GM21390 (cell line): ENCODE data around the gene TSPAN2.

ENCODE experiments used
- ATAC-seq: cut with Tn5 transposase; IDR thresholded peaks from one replicate; pipeline ENCODE4 v1.9.1; 2021; ENCODE audit not compliant: unreplicated experiment

The TSPAN2 gene

DNA sequence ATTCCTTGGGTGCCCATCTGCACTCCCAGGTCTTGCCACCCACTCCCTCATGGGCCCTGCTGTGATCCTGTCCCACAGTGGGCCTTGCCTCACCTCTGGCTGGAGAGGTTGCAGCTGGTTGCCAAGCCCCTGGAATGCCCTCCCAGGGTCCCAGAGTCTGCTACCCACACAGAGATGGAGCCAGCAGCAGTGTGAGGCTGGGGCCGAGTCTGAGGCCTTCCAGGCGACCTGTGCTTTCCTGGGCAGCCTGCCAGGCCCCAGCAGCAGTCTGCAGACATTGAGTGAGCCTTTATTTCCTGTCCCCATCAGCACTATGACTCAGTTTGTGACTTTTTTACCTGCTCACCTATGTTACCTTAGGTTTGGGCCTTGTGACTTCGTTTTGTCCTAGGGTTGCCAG is 25.0 kb upstream of the TSPAN2 start:
- no peak for ATAC-seq

DNA sequence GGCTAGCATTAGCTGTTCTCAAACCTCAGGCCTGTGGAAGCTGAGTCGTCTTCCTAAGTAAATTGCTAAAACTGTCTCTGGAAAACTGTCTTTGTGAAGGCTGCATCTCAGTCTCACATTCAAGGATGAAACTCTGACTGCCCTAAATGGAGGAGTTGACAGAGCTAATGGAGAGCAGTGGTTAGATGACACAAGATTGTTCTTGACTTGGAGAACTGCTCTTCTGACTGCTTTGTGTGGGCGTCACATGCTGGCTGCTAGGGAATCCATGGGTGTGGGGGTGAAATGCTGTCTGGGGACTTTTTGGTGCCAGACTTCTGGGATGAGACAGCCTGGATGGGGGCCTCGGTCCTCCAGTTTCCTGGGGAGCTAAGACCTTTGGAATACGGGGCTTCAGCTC is 24.5 kb upstream of the TSPAN2 start:
- no peak for ATAC-seq

DNA sequence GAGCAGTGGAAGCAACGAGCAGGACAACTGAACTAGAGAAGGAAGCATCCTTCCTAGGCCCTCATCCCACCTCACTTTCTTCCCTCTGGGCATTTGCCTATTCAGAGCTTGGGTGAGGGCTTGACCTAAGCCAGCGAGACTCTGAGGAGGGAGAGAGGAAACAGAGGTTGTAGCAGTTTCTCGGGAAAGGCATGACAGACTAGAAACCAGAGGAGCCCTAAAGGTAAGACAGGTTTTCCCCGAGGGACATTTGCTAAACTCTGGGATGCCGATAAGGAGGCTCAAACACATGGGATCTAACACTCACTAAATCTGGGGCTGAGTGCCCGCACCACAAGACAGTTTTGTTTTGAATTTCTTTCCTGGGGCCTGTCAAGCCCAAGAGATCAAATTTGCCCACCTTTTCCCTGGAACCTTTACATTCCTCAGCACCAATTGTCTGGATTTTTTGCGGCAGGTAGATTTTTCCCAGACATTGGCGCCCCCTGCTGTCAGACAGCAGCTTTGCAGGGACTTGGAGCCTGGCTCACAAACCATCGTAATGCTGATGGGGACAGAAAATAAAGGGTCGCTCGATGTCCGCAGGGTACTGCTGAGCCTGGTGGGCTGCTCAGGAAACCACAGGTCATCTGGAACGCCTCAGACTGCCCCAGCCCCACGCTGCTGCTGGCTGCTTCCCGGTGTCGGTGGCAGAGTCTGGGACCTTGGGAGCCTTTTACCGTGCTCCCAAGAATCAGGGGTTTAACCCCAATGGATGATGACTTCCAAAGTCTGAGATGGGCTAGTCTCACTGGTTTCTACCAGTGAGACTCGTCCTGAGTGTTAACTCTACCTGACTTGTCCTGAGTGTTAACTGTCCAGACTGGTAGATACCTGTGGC is 23.4 kb upstream of the TSPAN2 start:
- ATAC-seq: no peak

DNA sequence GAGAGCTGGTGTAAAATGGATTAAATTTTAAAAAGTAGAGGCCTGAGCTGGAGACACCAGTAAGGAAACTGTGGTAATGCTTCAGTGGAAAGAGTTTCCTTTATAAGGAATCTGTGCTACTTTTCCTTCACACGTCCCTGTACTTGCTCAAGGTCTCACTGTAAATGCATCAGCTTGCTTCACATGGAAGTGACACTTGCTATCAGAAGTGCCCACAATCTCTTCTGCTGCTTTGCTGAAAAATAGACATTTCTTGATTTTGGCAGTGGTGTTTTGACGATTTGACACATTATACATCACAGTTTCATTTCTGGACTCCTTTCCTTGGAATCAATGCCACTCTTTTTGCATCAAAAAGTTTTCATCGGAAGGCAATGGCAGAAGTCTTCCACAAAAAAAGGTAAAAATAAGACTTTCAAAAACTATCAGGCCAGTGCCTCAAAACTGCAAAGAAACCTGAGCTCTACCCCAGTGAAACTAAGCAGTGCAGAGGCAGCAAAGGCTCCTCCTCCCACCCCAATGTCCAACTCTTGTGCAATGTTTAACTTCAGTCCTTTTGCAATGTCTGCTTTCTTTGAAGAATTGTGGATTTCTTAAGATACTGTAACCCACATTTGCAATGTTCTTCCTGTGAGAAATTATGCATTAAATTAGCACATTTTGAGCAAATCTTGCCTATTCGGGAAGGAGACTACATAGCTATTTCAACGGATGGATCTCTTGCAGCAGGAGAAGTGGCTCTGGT is 18.4 kb upstream of the TSPAN2 start:
- no peak for ATAC-seq

DNA sequence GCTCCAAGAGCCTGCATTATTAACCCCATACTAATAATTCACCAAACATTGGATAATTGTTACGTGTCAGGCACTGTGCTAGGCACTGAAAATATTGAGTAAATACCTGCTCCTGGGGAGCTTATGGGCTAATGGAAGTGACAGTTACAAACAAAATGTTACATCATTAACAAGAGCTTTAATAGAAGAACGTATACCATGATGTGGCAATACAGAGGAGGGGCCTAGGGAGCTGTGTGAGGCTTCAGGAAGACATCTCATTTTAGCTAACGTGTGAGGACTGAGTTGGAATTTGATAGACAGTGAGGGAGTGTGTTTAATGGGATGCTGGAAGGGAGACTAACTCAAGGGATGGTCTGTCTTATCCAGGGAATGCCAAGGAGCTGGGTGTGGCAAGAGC is 16.5 kb upstream of the TSPAN2 start:
- no peak for ATAC-seq

DNA sequence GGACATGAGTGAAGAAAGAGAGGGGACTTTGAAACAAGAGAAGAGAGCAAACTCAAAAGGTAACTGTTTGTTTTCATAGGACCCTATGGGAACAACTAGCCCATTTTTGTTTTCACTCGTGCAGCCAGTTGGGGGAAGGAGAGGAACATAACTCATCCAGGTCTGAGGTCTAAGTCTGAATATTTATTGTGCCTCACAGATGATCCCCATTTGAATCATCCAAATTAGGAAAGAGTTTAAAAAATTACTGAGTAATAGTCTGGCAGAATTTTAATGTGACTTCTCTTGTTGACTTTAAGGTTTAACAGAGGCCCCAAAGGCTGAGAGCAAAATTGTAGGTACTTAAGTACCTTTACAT is 10.4 kb upstream of the TSPAN2 start:
- ATAC-seq: no peak

DNA sequence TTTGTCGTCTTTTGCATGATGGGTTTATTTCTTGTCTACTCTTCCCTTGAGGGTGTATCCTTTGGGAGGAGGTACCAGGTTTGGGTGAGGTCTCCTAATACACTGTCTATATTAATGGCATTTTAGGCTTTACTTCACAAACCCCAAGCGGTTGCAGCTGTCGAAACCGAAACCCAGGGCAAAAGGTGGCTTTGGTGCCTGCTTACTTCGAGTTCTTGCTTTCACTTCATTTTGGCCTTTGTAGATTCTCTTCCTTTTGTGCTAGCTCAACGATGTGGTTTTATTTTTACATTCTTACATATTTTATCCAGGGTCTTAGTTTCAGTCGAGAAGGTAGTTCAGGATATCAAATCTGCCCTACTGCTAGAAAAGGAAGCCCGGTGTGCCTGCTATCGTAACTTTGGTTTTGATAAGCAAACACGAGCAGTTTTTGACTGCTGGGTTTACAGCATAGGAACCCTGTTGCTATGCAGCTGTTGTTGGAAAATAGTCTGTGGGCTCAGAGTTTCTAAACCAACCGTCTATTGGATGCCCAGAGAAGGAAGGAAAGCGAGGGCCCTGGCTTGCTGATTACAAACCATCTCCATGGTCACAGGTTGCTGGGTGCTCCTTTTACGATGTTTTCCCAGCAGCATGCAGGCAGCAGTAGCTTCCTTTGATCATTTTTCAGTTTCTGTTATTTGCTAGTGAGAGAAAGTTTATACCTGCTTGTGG is 9.8 kb upstream of the TSPAN2 start:
- peak; percentile 89 for ATAC-seq

DNA sequence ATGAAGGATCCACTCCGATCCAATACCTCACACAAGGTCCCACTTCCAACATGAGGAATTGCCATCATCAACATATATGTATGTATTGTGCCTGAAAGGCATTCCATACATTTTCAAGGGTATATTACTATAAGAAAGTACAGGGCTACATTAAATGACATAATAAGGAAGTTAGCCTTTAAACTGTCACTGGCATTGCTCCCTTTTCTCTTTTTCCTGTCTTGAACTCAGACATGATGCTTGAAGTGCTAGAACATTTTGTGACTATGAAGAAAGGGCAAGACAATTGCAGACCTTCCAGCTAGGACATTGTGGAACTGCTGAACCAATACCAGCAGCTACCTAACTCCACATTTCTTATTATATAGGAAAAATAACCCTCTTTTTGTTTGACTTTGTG is 2.9 kb upstream of the TSPAN2 start:
- ATAC-seq: no peak

DNA sequence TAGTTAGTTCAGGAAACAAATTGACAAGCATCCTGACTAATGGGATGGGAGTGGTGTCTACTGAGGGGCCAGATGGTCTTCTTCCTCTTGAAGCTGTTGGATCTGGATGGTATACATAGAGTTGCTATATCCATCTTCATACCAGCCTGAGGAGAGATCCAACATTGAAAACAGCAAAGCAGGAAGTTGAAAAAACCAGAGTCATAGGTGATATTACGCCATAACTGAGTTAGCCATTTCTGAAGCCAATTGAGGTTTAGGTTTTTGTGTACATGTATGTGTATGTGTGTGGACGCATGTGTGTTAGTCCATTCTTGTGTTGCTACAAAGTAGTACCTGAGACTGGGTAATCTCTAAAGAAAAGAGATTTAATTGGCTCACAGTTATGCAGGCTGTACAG is 2.3 kb upstream of the TSPAN2 start:
- ATAC-seq: no peak

DNA sequence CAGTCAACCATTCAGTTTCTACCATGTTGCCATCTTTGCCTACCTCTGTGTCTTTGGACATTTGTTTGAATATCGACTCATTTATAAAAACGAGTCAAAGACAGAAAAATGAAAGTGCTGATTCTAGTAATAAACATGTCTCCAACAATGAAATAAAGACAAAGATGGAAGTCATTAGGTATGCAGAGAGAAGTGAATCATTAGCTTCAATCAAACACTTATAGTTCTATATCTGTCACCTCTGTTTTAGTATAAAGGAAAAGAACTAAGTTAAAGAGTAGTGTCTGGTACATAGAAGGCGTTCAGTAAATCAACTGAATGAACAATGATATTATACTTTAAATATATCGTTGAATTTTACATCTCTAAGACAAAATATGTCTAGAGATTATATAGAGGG is 1.7 kb upstream of the TSPAN2 start:
- ATAC-seq: no peak

DNA sequence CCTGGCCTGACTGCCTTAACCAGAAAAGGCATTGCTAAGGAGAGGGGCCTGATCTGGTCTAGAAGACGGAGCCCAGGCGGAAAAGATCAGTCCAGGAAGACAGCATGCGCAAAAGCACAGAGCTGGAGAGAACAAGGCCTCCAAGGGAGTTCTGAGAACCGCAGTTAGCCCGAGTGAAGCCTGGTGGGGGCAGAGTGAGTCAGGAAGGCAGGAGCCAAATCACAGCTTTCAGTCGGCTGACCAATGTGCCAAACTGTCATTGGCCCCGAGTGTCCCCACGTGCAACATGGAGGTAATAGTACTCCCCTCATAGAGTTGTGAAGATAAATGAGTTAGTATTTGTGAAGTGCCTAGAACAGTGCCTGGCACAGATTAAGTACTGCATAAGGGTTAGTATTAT is 1.2 kb upstream of the TSPAN2 start:
- ATAC-seq: no peak

DNA sequence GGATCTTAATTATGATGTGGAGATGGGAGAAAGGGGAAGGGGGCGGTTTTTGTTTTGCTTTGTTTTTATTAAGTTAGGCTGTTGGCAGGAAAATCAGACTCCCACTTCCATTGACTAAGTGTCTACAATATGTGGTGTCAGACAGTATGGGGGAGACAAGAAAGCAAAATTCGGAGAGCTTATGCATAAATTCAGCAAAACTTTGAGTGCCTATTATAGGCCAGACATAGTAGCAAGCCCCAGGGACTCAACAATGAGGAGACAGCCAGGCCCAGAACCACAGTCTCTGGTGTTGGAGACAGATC is 835 bp upstream of the TSPAN2 start:
- no peak for ATAC-seq

DNA sequence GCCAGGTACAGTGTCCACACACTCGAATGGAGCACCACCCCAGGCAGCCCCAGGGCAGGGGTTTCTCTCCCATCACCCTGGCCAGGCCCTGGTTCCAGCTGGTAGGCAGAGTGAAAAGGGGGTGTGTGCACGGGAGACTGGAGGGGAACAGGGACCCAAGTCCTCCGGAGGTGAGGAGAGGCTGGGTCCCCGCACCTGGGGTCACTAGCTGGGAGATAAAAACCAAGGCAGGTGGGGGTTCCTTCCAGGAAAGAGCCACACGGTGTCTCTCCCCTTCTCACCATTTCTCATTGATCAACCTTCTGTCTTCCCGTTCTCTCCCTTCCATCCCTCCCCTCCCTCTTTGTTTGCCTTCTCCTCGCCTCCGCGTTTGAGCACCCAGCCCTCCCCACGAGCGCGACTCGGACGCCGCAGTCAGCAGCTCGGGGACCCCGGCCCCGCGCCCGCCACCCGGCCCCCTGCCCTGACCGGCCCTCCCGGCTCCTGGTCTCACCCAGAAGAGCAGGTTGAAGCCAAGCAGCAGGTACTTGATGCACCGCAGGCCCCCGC is 358 bp downstream of the TSPAN2 start:
- ATAC-seq: no peak

DNA sequence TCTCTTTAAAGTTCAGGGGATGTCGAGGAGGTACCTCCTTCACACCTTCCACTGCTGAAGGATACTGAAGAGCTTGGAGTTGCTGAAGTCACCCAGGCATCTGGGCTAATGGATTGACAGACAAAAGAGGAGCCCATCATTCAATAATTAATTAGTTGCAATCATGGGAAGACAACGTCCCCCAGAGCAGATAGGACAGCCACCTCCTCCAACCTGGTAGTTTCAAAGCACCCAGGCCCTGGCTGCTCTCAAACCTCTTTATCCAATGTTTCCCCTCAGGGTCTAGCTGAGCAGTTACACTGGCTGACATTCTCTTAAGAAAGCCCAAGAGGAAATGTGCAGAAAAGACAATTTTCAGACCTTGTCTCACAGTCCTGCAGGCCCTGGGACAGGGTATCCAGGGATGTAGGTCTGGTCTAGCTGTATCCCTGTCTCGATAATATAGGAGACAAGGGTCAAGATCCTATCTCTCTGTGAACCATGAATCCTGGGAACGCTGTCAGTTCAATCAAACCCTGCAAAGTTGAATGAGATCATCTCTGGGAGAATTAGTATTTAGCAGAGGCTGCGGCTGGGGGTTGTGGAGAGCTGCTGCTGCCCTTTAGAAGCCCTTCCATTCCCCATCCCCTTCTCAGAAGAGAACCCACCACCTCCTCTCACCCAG is 1.1 kb downstream of the TSPAN2 start:
- ATAC-seq: no peak

DNA sequence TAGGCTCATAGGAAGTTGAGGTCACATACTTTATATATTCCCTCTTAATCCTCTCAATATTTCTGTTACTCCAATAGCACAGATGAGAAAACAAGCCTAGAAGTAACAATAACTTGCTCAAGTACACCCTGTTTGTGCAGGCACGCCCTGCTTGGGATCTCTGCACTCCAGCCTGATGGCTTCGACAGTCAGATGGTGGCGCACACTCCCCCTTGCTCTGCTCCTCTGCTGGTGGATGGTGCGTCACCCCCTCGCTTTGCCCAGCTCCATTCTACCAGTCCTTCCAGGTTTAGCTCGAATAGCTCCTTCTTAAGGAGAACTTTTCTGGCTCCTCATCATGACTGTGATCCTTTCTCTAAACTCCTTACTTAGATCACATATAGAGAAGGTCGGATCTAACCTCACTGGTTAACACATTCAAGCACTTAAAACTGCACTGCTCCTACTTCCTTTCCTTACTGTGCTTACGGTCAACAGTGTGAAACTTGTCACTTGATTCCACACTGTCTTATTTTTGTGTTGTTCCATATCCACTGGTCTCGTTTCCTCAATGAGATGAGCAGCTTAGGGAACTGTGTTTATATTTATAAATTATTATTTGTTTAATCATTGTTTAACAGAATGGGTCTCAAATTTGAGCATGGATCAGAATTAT is 3.0 kb downstream of the TSPAN2 start:
- no peak for ATAC-seq

DNA sequence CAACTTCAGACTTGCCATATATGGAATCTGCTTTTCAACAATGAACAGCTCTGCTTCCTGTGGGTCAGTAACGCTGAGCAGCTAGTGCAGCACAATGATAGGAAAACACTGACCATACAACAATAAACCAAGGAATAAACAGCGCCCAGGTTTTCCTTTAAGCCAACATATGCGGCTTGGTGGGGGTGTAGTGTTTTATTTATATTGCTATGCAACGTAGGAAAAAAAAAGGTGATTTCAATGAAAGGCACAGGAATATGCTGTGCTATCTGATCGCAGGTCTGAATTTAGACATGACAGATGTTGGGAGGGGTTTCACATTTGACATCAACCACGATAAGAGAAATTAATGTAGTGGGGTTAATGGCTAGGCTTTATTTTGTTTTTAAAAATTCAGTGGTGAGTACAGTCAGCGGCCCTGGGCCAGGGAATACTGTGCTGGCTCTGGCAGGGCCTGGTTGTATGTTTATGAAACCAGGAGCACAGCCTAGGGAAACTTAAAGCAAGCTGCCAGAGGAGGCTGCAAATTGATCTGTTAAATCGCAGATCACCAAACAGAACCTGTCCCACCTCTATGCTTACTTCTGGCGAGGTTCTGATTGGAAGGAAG is 4.3 kb downstream of the TSPAN2 start:
- ATAC-seq: no peak

DNA sequence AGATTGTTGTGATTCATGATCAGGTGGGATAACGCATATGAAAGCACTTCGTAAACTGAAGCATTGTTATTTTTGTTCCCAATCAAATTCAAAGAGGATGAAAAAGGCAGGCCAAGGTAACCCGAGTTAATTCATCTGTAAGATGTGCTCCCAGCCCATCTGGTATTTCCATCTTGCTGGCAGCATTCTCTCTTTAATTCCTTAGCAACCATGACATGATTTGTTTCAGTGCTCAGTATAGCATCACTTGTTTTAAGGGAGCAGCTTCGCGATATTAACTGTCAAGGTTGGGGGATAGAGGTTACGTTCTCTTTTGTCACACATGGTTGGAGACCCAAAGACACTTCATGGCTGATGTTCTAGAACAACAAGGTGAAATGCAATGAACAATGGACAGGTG is 6.4 kb downstream of the TSPAN2 start:
- ATAC-seq: no peak

DNA sequence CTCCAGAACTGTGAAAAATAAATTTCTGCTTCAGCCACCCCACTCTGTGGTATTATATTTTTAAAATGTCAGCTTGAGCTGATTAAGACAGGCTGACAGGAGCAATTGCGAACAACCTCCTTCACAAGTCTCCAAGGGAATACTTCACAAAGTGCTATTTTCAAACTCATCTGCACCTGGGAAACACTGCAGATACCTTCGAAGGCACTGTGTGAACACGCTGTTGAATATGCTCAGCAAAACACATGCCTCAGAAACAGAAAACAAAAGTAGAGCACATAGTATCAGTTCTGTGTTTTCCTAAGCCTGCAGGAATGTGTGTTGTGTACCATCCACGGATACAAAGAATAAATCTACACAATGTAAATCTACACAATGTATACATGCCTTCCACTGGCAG is 10.6 kb downstream of the TSPAN2 start:
- no peak for ATAC-seq

DNA sequence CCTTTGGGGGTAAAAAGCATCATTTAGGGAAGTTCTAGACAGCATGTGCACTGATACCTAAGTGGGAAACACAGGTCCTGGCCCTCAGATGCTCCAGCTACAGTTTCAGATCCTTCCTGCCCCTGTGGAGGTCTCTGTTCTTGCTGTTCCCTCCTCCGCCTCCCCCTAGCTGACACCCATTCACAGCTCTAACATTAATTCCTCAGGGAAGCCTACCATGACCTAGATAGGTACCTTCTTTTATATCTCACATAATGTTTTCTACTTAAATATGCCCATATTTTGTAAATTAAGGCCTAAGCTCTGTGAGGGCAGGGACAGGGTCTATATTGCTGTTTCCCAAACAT is 11.3 kb downstream of the TSPAN2 start:
- no peak for ATAC-seq

DNA sequence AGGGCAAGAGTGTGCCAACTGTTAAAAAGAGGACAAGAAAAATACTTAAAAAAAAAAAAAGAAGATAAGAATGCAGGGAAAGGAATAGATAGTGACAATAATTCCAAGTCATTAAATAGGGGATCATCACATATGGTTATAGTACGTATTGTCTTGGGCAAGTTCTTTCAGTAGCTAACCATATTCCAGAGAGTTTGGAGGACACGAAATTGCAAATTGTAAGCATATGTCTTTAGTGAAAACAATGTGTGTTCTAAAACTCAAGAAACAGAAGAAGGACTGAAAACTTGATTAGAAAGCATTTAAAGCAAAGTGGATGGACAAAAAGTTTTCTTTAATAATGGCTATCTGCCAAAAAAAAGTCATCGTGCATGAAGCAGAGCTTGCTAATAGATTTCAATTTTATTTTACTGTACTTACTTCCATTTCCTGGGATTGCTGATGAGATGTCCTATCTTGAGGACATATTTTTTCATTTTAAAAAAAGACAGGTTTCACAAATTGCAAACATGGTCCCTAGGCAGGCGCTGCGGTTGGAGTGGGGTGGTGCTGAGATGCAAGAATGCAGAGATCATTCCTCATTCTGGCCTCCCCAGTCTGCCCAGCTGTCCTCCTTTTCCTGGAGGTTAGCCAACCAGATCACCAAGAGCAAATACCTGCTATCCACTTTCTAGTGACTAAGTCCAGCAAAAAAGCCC is 11.9 kb downstream of the TSPAN2 start:
- ATAC-seq: no peak
